Ishikawa (cell line): Measurements from ENCODE around the gene RRAGB.

ENCODE experiments used
- CREB1 ChIP-seq: IDR thresholded peaks from 2 replicates; pipeline ENCODE4 v1.6.1; 2012; ENCODE audit warnings: low read depth
- TEAD4 ChIP-seq: IDR thresholded peaks from 2 replicates; pipeline ENCODE4 v1.6.1; 2012
- TF ChIP-seq, protein P1 (sequence below): IDR thresholded peaks from 2 replicates; pipeline ENCODE4 v1.6.1; 2012

DNA sequence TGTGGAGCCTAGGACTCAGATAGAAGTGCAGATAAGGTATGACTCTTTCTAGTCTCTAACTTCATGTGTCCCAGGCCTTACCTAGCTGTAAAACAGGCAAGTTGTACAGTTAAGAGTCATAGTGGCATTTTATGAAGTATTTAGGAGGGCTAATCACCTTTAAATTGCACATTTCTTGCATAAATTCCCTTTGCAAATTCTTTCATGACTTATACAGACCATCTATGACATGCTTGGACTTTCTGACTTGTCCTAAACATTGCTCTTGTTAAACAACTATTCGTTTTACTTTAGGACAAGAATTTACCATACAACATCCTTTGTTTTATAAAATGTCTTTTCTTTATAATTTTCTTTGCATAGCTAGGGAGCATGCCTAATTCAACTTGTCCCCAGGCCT is 7.8 kb upstream of the RRAGB start:
- TF ChIP-seq, protein P1, sequence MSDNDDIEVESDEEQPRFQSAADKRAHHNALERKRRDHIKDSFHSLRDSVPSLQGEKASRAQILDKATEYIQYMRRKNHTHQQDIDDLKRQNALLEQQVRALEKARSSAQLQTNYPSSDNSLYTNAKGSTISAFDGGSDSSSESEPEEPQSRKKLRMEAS, result no peak
- TF ChIP-seq CREB1 (no peak), TEAD4 (no peak)
